Measurements from ENCODE around the gene SYTL1.

Gene SYTL1

DNA sequence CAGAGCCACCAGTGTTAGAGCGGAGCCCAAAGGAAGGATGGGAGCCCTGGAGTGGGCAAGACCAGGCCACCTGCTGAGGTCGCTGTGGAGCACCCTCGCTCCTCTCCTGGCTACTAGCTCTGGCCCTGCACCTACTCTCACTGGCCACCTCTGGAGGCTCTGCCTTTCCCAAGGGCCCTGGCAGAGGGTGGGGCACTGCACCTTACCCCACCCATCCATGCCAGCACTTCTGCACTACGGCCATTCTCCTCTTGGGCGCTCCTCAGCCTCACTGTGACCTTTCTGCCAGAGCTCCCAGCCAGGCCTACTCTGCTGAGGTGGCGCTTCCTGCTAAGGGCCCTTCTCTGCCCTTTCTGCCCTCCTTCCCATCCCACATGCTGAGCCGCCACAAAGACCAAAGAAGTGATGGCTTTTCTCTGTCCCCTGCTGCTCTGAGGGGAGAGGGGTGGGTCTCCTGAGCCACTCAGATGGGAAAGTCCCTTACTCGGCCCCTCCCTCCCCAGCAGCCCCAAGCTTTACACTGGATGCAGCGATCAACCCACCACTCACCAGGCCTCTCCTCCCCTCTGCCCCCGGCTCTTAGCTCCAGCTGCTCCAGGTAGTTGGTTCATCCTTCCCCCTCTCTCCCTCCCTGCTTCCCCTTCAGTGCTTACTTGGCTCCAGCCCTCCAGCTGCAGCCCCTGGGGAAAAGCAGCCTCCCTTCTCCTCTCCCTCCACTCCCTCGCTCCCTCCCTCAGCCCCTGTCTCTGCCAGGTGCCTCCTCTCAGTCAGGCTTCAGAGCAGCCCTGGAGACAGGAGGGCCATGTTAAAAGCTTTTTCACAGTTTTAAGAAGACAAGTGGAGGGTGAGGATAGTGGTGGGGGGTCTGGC is 34.7 kb upstream of the SYTL1 start:
- ATAC-seq (peak; percentile 48), DNase-seq (no peak)
- H3K36me3 Mint-ChIP-seq (ENCODE audit: low read depth) = peaks cover 2% of the 10 kb centered on the region
- H3K9me3 Mint-ChIP-seq = no peaks in the 10 kb centered on the region
- no peak overlapping the region for H3K27ac Mint-ChIP-seq
- H3K4me1 Mint-ChIP-seq = no peaks in the 10 kb centered on the region
- H3K27me3 Mint-ChIP-seq = no peaks in the 10 kb centered on the region
- H3K4me3 Mint-ChIP-seq = no peak overlapping the region

DNA sequence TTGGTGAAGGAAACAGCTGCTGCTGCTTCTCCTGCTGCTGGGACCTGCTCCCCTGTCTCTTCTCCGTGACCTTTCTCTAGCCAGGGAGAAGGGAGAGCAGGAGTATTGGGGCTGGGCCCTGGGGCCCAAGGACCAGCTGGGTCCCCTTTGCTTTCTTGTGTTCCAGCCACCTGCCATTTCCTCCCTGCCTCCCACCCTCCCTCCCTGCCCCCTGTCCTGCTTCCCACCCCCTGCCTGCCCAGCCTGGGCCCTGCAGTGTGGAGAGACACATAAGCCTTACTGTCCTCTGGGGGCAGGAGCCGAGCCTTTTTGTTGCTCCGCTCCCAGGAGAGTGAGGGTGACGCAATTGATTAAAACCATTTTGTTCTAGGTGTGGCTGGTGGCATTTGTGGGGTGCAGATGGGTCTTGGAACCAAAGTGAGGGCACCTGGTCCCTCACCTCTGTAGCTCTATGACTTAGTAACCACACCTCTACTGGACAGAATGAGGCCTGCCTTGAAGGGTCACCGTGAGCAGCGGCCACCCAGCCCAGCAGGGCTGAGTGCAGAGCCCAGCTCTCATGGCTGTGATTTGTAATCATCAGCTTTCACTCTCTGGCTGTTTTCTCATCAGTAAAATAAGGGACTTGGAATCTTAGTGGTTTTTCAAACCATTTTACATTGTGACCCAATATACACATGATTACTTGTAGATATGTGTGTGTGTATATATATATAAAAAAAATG is 33.8 kb upstream of the SYTL1 start:
- Mint-ChIP-seq H3K27ac (no peak overlapping the region), H3K9me3 (no peaks in the 10 kb centered on the region), H3K4me1 (no peaks in the 10 kb centered on the region), H3K27me3 (no peaks in the 10 kb centered on the region), H3K36me3 (ENCODE audit: low read depth) (peaks cover 2% of the 10 kb centered on the region), H3K4me3 (no peak overlapping the region)
- ATAC-seq = no peak
- DNase-seq = no peak

DNA sequence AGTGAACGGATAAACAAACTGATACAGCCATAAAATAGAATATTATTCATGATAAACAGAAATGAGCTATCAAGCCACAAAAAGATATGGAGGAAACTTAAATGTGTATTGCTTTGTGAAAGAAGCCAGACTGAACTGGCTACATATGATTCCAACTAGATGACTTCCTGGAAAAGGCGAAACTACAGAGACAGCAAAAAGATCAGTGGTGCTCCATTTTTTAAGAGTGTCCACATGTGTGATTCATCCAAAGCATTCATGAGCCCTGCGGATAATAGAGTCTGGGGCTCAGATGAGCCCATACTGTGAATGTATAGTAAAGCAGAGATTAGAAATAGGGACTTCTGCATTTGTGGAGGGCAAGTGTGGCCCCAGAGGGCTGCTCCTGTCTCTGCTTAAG is 27.7 kb upstream of the SYTL1 start:
- H3K27ac Mint-ChIP-seq = no peak overlapping the region
- no peaks in the 10 kb centered on the region for H3K4me1 Mint-ChIP-seq
- no peak overlapping the region for H3K4me3 Mint-ChIP-seq
- no peaks in the 10 kb centered on the region for H3K9me3 Mint-ChIP-seq
- no peak for DNase-seq
- no peak for ATAC-seq
- no peaks in the 10 kb centered on the region for H3K27me3 Mint-ChIP-seq
- H3K36me3 Mint-ChIP-seq (ENCODE audit: low read depth) = no peaks in the 10 kb centered on the region

GRCh38 chr1:27314737-27315136 is 27.1 kb upstream of the SYTL1 start:
- Mint-ChIP-seq H3K4me3 (no peak overlapping the region), H3K27me3 (no peaks in the 10 kb centered on the region), H3K9me3 (no peaks in the 10 kb centered on the region), H3K36me3 (ENCODE audit: low read depth) (no peaks in the 10 kb centered on the region), H3K4me1 (no peaks in the 10 kb centered on the region), H3K27ac (no peak overlapping the region)
- ATAC-seq = no peak
- DNase-seq = no peak

- Mint-ChIP-seq H3K36me3 (ENCODE audit: low read depth) (no peaks in the 10 kb centered on the region), H3K27me3 (no peaks in the 10 kb centered on the region)
- ATAC-seq = no peak
These were observed 25.0 kb upstream of the SYTL1 start for GRCh38 chr1:27316860-27317259.

DNA sequence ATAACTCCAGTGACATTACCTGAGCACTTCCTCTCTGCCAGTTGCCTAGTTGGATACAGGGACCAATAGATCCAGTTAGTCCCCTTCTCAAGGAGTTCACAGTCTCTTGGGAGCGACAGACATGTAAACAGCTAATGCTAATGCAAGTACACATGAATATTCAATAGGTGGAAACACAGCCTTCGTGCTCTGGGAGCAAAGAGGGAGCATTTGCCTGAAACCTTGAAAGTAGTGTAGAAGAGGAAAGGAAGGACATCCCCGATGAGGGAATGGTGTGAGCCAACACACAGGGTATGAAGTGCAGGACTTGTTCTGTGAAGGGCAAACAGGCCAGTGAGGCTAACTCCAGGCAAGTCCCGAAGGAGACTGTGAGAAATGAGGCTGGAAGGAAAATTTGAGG is 23.7 kb upstream of the SYTL1 start:
- no peak overlapping the region for H3K4me3 Mint-ChIP-seq
- no peak for ATAC-seq
- peaks cover 12% of the 10 kb centered on the region for H3K4me1 Mint-ChIP-seq
- peaks cover 5% of the 10 kb centered on the region for H3K36me3 Mint-ChIP-seq (ENCODE audit: low read depth)
- no peak for DNase-seq
- no peaks in the 10 kb centered on the region for H3K9me3 Mint-ChIP-seq
- H3K27me3 Mint-ChIP-seq = no peaks in the 10 kb centered on the region
- no peak overlapping the region for H3K27ac Mint-ChIP-seq

More at GRCh38 chr1:27316860-27317259, 25.0 kb upstream of the SYTL1 start:
- no peak for DNase-seq
- H3K9me3 Mint-ChIP-seq = no peaks in the 10 kb centered on the region
- H3K4me3 Mint-ChIP-seq = no peak overlapping the region
- H3K4me1 Mint-ChIP-seq = peaks cover 7% of the 10 kb centered on the region
- no peak overlapping the region for H3K27ac Mint-ChIP-seq

DNA sequence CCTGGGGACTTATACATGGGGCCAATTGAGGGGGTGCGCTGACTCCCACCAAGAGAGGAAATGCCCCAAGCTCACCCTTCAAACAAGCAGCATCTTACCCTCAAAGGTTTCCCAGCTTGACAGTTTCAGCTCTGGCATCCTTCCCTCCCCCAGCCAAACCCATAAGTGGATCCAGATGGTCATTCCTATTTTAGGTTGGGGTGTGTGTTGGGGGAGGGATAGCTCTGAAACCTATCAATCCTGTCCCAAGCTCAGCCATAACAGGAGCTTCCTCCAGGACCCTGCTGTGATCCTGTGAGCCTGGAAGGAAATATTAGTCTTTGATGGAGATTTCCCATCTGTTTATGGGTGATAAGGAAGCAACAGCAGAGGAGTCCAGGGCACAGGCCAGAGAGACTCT is 23.2 kb upstream of the SYTL1 start:
- H3K4me3 Mint-ChIP-seq = no peak overlapping the region
- H3K9me3 Mint-ChIP-seq = no peaks in the 10 kb centered on the region
- no peak overlapping the region for H3K27ac Mint-ChIP-seq
- H3K27me3 Mint-ChIP-seq = no peaks in the 10 kb centered on the region
- peaks cover 16% of the 10 kb centered on the region for H3K4me1 Mint-ChIP-seq
- H3K36me3 Mint-ChIP-seq (ENCODE audit: low read depth) = peaks cover 5% of the 10 kb centered on the region
- ATAC-seq = no peak
- DNase-seq = no peak

GRCh38 chr1:27321813-27322568 is 19.8 kb upstream of the SYTL1 start, which contains the start of gene TMEM222:
TMEM222 (plus strand) TSS chr1:27322163; CDS start chr1:27322198, 35 bp downstream.
- peaks cover 47% of the 10 kb centered on the region for H3K4me1 Mint-ChIP-seq
- no peaks in the 10 kb centered on the region for H3K9me3 Mint-ChIP-seq
- DNase-seq = peak; percentile 98
- peak; percentile 98 for ATAC-seq
- H3K27me3 Mint-ChIP-seq = no peaks in the 10 kb centered on the region
- H3K36me3 Mint-ChIP-seq (ENCODE audit: low read depth) = peaks cover 25% of the 10 kb centered on the region
- H3K4me3 Mint-ChIP-seq = peak within 1 kb of the TSS; percentile 96
- H3K27ac Mint-ChIP-seq = peak within 1 kb of the TSS; percentile 96

DNA sequence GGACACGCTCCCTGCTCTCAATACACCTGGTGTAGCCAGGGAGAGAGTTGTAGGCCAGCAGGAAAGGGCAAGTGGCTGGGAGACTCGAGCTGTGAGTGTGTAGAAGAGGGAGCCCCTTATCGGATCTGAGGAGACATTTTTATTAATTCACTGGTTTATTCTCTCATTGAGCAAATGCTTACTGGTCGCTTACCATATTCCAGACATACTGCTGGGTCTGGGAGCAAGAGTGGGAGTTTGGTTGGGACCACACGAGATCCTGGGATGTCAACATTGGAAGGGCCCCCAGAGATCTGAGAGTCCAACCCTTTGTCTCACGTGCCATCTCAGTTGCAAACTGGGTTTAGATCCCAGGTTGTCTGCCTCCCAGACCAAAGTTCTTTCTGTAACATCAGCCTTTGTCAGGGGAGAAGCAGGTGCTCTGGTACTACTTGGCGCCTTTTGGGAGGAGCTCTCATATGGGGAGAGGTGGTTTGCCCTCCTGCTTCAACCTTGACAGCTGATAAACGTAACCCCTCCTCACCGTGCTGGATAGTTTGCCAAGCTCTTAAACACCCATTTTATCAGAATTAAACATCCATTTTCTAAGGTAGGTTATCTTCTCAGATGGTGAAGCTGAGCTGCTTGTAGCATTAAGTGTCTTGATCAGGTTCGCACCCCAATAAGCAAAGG is 19.1 kb upstream of the SYTL1 start:
- Mint-ChIP-seq H3K4me3 (peak overlapping the region; percentile 96), H3K4me1 (peaks cover 48% of the 10 kb centered on the region), H3K9me3 (no peaks in the 10 kb centered on the region), H3K27ac (peak overlapping the region; percentile 96), H3K36me3 (ENCODE audit: low read depth) (peaks cover 26% of the 10 kb centered on the region), H3K27me3 (no peaks in the 10 kb centered on the region)
- no peak for DNase-seq
- ATAC-seq = no peak

- DNase-seq (no peak), ATAC-seq (no peak)
- no peaks in the 10 kb centered on the region for H3K9me3 Mint-ChIP-seq
- no peak overlapping the region for H3K27ac Mint-ChIP-seq
- H3K27me3 Mint-ChIP-seq = no peaks in the 10 kb centered on the region
- H3K4me3 Mint-ChIP-seq = no peak overlapping the region
- H3K4me1 Mint-ChIP-seq = peaks cover 61% of the 10 kb centered on the region
- H3K36me3 Mint-ChIP-seq (ENCODE audit: low read depth) = peaks cover 26% of the 10 kb centered on the region
These were observed 16.5 kb upstream of the SYTL1 start for GRCh38 chr1:27325286-27325685.

GRCh38 chr1:27327964-27328363 is 13.9 kb upstream of the SYTL1 start:
- Mint-ChIP-seq H3K4me1 (peaks cover 56% of the 10 kb centered on the region), H3K27me3 (no peaks in the 10 kb centered on the region), H3K9me3 (no peaks in the 10 kb centered on the region), H3K4me3 (no peak overlapping the region), H3K36me3 (ENCODE audit: low read depth) (peaks cover 21% of the 10 kb centered on the region), H3K27ac (peak overlapping the region; percentile 43)
- DNase-seq = no peak
- no peak for ATAC-seq

GRCh38 chr1:27330786-27331185 is 11.0 kb upstream of the SYTL1 start:
- ATAC-seq = no peak
- H3K4me3 Mint-ChIP-seq = no peak overlapping the region
- no peak for DNase-seq
- peaks cover 13% of the 10 kb centered on the region for H3K36me3 Mint-ChIP-seq (ENCODE audit: low read depth)
- H3K4me1 Mint-ChIP-seq = peaks cover 30% of the 10 kb centered on the region
- no peaks in the 10 kb centered on the region for H3K9me3 Mint-ChIP-seq
- H3K27me3 Mint-ChIP-seq = no peaks in the 10 kb centered on the region
- H3K27ac Mint-ChIP-seq = peak overlapping the region; percentile 2

GRCh38 chr1:27331426-27331825 is 10.4 kb upstream of the SYTL1 start:
- no peak for ATAC-seq
- H3K36me3 Mint-ChIP-seq (ENCODE audit: low read depth) = peaks cover 14% of the 10 kb centered on the region
- DNase-seq = no peak
- no peak overlapping the region for H3K4me3 Mint-ChIP-seq
- peaks cover 23% of the 10 kb centered on the region for H3K4me1 Mint-ChIP-seq
- H3K27me3 Mint-ChIP-seq = no peaks in the 10 kb centered on the region
- H3K9me3 Mint-ChIP-seq = no peaks in the 10 kb centered on the region
- H3K27ac Mint-ChIP-seq = peak overlapping the region; percentile 39

- Mint-ChIP-seq H3K4me3 (no peak overlapping the region), H3K27me3 (no peaks in the 10 kb centered on the region), H3K27ac (no peak overlapping the region), H3K4me1 (peaks cover 19% of the 10 kb centered on the region), H3K9me3 (no peaks in the 10 kb centered on the region), H3K36me3 (ENCODE audit: low read depth) (peaks cover 14% of the 10 kb centered on the region)
- DNase-seq (no peak), ATAC-seq (no peak)
These were observed 9.9 kb upstream of the SYTL1 start for GRCh38 chr1:27331922-27332321.

Measured in activated naive CD8-positive, alpha-beta T cell treated with anti-CD3 and anti-CD28 coated beads, Interleukin-2, amount 50 U/mL, for 24 hours (primary cell).